ENCODE measurements around the gene ERBB4.

Gene ERBB4

GRCh38 chr2:212441141-212441540 lies 97.5 kb downstream of the ERBB4 start:
- in situ Hi-C loops (cut with MboI; ENCODE audit: low sequenced_read_pairs) = no loop called here

DNA sequence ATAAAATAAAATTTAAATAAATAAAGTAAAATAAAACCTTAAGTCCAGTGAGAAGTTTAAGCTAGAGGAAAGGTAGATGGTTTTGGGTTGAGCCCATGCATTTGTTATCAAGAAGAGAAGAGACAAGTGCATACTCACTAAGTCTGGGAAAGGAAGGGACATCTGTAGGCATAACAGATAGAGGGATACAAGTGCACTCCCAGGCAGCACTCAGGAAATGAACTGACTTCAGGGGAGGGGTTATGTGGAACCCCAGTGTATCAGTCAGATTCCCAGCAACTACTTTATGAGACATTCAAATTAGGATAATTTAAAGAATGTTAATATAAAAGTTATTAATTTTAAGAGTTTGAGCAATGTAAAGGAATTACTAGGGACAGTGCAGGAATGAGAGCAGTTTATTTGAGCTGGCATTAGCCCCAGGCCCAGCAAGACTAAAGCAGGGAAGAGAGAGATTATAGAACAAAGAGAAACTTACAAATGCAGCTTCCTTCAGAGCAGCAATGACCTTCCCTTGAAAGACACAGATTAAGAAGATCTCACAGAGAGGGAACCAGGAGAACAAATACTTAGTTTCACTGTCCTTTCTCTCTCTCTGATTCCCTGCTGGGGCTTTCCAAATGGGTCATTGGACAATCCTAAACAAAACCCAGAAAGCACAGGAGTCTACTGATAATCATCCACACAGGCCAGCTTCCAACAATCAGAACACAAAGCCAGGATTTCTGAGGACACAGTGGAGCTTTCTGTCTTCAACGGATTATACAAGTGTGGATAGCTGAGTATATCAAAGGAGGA lies 109.7 kb downstream of the ERBB4 start:
- in situ Hi-C loops (cut with MboI; ENCODE audit: low sequenced_read_pairs) = no loop called here

DNA sequence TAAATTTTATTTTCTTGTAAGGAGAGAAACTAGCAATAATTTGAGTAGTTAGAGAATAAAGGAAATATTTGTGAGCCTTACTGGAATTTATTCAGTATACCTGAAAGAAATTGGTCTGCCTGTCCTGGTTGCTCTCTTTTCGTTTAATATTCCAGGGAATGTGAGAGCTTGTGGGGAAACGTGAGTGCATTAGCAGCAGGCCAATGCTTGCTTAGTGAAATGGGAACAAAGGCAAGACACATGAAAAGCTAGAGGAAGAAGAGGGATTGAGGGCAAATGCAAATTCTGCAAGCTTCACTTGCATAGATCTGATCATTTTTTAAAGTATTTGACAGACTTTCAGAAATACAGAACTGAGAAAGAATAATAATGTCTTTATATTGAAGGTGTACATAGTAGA lies 111.0 kb downstream of the ERBB4 start:
- in situ Hi-C loops (cut with MboI; ENCODE audit: low sequenced_read_pairs) = no loop called here

- in situ Hi-C loops (cut with MboI; ENCODE audit: low sequenced_read_pairs) = no loop called here
Observed at GRCh38 chr2:212426637-212427412, 111.8 kb downstream of the ERBB4 start.

DNA sequence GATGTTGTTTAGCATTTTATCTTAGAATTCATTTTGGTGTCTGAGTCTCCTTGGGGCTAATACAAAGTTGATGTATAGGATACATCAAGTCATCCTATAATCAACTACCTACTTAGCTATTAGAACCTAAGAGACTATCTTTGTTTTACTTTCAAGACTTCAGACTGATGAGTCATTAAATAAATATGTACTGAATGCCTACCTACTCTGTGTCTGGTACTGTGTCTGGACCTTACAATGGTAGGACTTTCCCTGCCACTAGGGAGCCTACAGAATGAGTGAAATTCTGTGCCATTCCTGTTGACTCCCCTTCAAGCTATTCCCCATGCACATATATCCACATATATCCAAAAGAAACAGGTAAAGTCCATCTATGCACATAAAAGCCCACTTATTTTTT lies 114.5 kb downstream of the ERBB4 start:
- in situ Hi-C loops (cut with MboI; ENCODE audit: low sequenced_read_pairs) = no loop called here

DNA sequence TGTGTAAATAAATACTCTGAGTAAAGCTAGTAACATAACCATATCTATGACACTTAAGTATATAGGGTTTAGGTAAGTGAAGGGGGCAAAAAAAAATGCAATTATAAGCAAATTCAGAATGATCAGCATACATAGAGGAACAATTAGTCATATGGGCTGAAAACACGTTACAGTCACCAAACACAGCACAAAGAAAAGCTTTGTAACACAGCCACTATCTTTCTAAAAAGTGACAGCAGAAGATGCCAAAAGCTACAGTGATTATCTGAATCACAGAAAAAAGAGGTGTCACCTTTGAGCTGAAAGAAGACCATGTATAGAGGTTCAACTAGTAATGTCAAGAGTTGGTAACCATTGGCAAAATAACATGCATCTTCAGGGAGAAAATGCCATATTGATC lies 115.5 kb downstream of the ERBB4 start:
- in situ Hi-C loops (cut with MboI; ENCODE audit: low sequenced_read_pairs) = no loop called here

DNA sequence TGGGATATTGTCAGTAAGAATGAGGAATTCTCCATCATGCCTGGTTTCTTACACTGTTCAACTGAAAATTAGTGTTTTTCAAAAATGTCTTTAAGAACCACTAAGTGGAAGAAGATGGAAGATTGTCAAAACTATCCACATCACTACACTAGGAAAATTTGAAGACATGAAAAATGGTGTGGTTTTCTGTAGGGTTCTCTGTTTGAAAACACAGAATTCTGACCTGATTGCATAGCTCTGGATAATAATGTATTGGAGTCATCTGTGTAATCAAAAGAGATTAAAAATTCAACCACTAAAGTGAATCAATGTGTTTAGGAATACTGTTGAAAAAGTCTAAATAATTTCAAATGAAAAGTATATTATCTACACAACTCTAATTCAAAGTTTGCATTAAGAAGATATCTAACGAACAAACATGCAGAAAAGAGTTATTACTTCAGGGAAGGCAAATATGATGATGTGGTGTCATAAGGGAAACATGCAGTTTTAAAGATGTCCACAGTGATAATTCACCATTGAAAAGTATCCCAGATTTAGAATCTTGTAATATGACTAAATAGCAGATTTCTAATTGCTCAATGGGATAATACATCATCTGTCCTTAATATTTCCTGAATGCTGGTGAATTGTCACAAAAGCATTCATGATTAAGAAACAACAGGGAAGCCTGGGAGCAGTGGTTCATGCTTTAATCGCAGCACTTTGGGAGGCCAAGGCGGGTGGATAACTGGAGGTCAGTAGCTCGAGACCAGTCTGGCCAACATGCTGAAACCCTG lies 116.9 kb downstream of the ERBB4 start:
- in situ Hi-C loops (cut with MboI; ENCODE audit: low sequenced_read_pairs) = no loop called here

GRCh38 chr2:212416086-212416485 lies 122.5 kb downstream of the ERBB4 start:
- in situ Hi-C loops (cut with MboI; ENCODE audit: low sequenced_read_pairs) = no loop called here

DNA sequence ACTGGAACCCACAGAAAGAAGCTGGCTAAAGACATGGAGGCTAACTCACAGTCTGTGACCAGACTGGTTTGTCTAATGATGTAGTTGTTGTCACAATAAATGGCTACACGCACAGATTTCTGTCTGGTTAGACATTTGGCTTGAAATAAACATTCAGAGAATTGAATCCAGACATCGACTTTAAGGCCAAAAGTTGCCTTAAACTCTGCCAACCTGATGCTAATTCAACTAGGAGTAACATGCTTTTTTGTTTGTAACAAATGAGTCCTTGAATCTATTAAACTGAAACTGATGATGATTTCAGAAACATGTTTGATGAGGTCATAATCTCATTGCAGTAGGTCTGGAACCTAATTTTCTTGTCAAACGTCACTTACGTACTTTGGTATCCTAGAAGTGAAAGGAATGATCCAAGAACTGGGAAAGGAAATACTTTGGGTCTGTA lies 123.8 kb downstream of the ERBB4 start:
- in situ Hi-C loops (cut with MboI; ENCODE audit: low sequenced_read_pairs) = no loop called here

DNA sequence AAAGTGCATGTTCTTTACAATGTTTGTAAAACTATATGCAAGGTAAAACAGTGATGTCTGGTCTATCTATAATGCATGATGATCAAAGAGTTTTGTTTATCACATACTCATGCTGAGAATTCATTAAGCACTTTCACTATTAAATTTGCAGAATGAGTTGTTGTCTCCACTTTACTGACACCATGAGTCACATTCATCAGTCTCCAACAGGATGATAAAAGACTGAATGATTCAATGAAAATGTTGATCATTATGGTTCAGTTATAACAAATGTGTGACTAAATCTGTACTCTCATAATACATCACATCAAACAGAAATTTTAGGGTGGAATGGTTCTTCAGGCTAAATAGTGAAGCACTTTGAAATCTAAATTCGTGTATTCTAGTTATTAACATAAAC lies 129.0 kb downstream of the ERBB4 start:
- in situ Hi-C loops (cut with MboI; ENCODE audit: low sequenced_read_pairs) = no loop called here

DNA sequence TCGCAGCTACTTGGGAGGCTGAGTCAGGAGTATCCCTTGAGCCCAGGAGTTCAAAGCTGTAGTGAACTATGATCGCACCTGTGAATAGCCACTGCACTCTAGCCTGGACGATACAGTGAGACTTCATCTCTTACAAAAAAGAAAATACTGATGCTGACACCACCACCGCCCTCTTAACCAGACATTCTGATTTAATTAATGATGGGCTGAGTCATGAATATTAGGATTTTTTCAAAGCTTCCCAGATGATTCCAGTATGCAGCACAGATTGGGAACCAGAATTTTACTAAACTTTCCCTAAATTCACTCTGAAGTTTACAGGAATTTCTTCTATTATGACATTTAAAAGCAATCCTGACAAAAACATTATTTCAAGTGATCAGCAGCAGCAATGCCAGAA lies 130.1 kb downstream of the ERBB4 start:
- in situ Hi-C loops (cut with MboI; ENCODE audit: low sequenced_read_pairs) = no loop called here

DNA sequence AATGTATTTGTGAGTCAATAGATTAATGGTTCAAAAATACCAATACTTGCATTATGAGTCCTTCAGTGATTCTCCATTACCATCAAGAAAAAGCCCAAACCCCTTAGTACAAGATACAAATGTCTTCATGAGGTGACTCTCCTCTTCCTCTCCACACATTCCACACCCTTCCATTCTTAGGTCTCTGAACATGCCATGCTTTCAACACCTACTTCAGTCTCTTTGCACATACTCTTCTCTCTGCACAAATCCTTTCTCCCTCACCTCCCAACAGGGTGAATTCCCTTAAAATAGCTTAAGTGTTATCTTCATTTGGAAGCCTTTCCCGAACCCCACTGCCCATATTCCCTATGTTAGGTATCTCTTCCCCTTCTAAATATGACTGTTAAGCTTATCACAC lies 131.9 kb downstream of the ERBB4 start:
- in situ Hi-C loops (cut with MboI; ENCODE audit: low sequenced_read_pairs) = no loop called here

- in situ Hi-C loops (cut with MboI; ENCODE audit: low sequenced_read_pairs) = no loop called here
Observed at GRCh38 chr2:212402316-212402715, 136.3 kb downstream of the ERBB4 start.

GRCh38 chr2:212398316-212398715 lies 140.3 kb downstream of the ERBB4 start:
- in situ Hi-C loops (cut with MboI; ENCODE audit: low sequenced_read_pairs) = no loop called here

DNA sequence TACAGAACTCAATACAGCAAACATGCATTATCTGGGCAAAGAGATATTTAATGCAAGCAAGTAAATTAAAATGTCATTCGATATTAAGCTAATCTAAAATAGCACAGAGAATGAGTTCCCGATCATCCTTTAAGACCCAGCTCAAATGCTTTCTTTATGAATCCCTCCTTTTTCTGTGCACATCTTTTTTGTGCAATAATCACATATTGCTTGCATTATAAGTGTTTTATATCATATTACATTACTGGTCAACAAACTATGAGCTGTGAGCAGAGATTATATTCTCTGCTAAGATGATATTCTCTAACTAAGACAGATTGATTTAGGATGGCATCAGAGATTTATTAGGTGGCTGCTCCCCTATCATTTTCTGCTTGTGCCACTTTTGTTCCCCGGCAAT lies 146.1 kb downstream of the ERBB4 start:
- in situ Hi-C loops (cut with MboI; ENCODE audit: low sequenced_read_pairs) = no loop called here

DNA sequence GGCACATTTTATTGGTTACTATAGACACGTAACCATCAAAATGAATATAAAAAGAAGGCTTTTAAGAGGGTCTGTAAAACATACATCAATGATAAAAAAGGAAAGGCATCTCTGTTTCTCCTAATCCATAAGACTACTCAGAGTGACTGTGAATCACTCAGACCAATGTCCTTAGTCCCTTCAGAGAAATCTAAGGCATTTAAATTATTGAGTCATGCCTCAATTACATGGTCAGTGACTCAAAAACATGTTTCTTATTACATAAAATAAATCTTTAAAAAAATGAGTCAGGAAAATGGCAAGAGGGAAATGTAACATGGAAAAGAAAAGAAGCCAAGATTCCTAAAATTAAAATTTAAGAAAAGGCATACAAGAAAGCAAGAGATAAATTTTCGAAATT lies 146.6 kb downstream of the ERBB4 start:
- in situ Hi-C loops (cut with MboI; ENCODE audit: low sequenced_read_pairs) = no loop called here

GRCh38 chr2:212387146-212387545 lies 151.5 kb downstream of the ERBB4 start:
- in situ Hi-C loops (cut with MboI; ENCODE audit: low sequenced_read_pairs) = no loop called here

DNA sequence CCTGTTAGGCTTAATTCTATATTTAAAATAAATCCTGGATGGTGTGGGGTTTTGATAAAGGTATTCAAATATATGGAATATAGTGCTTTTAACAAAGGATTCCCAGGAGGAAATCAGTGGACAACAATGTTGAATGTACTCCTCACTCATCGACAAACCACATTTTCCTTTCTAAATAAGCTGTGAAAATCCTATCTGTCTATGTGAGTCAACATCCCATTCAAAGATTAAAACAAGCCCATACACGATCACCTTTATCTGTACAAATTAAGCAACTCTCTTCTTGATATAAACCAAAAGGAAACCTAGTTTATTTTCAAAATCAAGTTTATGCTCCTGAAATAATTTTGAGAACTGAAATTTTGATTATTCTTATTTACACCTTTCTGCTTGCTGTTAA lies 153.4 kb downstream of the ERBB4 start:
- in situ Hi-C loops (cut with MboI; ENCODE audit: low sequenced_read_pairs) = no loop called here

DNA sequence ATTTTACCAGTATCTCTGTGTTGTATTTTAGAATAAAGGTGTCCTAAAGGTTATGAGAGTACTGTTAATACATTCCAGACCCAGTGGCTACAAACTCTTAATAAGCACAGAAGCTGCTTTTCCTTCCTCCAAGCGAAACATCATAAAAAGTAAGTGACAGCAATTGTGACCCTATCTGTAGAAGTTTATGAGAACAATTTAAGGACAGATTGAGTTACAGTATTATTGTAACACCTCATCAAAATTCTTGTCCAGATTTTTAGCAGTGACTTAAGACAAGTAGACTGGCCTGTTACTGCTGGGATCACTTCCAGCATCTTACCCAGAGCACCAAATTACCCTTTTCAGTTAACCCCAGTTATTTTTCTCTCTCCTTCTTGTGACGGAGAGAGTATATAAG lies 154.6 kb downstream of the ERBB4 start:
- in situ Hi-C loops (cut with MboI; ENCODE audit: low sequenced_read_pairs) = no loop called here

GRCh38 chr2:212381428-212382102 lies 157.0 kb downstream of the ERBB4 start:
- in situ Hi-C loops (cut with MboI; ENCODE audit: low sequenced_read_pairs) = no loop called here

GRCh38 chr2:212379103-212379502 lies 159.5 kb downstream of the ERBB4 start:
- in situ Hi-C loops (cut with MboI; ENCODE audit: low sequenced_read_pairs) = no loop called here

Data from HL-60/S4 treated with phorbol 12-myristate 13-acetate at 8.2 ng/mL for 4 days and 3 days (cell line).